Ascending aorta (tissue), 2 donors: ENCODE data around the gene DIP2C. TPM values are rescaled to one million over a fixed set of nuclear protein-coding genes. Genes with fewer than 3 reads are reported as not detected.
A peak's percentile ranks its signal among the peaks of the same experiment; 100 is the strongest.

Experiments used
- DNase-seq, 2 donors: peaks; one replicate each; pipeline ENCODE4 v3.0.0-alpha.2; 2019; ENCODE audit warnings: low spot score in 2 of 2
- H3K27ac ChIP-seq, 2 donors: fragments of 200-600 bp; sonication (generic); one replicate each; pipeline ENCODE4 v1.5.1; 2016 to 2017; ENCODE audit warnings: mild to moderate bottlenecking in 1 of 2
- H3K27me3 ChIP-seq: fragments of 200-600 bp; sonication (generic); one replicate; pipeline ENCODE4 v1.5.1; 2017
- H3K36me3 ChIP-seq, 2 donors: fragments of 200-600 bp; sonication (generic); one replicate each; pipeline ENCODE4 v1.5.1; 2016
- H3K4me1 ChIP-seq, 2 donors: fragments of 200-600 bp; sonication (generic); one replicate each; pipeline ENCODE4 v1.5.1; 2016 to 2017; ENCODE audit warnings: mild to moderate bottlenecking in 1 of 2
- H3K4me3 ChIP-seq, 2 donors: fragments of 200-600 bp; sonication (generic); one replicate each; pipeline ENCODE4 v1.5.1; 2016 to 2017; ENCODE audit warnings: mild to moderate bottlenecking in 1 of 2
- H3K9me3 ChIP-seq, 2 donors: fragments of 200-600 bp; sonication (generic); one replicate each; pipeline ENCODE4 v1.5.1; 2016
- intact Hi-C: fragments of 100-400 bp; cut with DNase I; formaldehyde crosslinking; loops from one replicate; pipeline ENCODE4 v1.15.1; 2023
- total RNA-seq: library from RNA; depleted of rRNA; stranded (reverse); fragments of >200 nt; gene quantifications from one replicate; pipeline ENCODE4 v1.1.0, GENCODE V29; 2016
- TF ChIP-seq, protein P1 (sequence below), 3 experiments: fragments of 200-600 bp in 2 of 3; fragments of 450-650 bp in 1 of 3; sonication (generic) in 2 of 3; IDR thresholded peaks; one replicate each; pipeline ENCODE4 v1.5.1; 2016 to 2019; ENCODE audit warnings: antibody characterized with exemption in 3 of 3, mild to moderate bottlenecking in 1 of 3, moderate library complexity in 1 of 3

The DIP2C gene
- total RNA-seq, 1 donor from 2014 or later, result 14.7 TPM

DNA sequence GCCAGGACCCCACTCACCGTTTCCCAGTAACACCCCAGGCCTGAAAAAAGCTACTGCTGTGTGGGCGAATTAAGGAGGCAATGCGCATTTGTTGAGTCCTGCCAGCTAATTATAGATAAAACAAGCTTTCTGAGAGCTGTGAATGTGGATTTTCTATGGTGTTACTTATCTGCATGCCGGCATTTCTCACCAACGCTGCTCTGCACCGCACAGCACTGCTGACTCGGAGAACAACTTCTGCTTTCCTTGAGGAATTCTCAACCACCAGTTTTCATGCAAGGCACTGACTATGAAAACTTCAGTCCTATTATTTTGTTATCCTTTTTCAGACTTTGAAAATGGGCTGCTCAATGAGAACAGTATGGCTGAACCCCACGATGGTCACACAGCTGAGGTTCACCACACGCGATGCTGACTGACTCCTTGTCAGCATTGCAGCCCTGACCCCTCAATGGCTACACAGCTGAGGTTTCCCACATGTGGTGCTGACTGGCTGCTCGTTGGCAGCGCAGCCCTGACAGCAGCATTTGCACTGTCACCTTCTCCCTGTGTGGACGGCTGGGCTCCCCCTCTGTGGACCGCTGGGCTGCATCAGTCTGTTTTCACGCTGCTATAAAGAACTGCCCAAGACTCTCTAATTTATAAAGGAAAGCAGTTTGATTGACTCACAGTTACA, 190.6 kb downstream of the DIP2C start:
- intact Hi-C loops, result no loop called here
- peak in 1 of 2 donors; percentile 41 for DNase-seq
- no peak overlapping the region for H3K4me3 ChIP-seq
- no peaks in the 10 kb centered on the region for H3K27me3 ChIP-seq
- H3K4me1 ChIP-seq, result peaks cover 0 to 8% of the 10 kb centered on the region in 2 donors
- no peaks in the 10 kb centered on the region for H3K36me3 ChIP-seq
- no peaks in the 10 kb centered on the region for H3K9me3 ChIP-seq
- TF ChIP-seq, protein P1, sequence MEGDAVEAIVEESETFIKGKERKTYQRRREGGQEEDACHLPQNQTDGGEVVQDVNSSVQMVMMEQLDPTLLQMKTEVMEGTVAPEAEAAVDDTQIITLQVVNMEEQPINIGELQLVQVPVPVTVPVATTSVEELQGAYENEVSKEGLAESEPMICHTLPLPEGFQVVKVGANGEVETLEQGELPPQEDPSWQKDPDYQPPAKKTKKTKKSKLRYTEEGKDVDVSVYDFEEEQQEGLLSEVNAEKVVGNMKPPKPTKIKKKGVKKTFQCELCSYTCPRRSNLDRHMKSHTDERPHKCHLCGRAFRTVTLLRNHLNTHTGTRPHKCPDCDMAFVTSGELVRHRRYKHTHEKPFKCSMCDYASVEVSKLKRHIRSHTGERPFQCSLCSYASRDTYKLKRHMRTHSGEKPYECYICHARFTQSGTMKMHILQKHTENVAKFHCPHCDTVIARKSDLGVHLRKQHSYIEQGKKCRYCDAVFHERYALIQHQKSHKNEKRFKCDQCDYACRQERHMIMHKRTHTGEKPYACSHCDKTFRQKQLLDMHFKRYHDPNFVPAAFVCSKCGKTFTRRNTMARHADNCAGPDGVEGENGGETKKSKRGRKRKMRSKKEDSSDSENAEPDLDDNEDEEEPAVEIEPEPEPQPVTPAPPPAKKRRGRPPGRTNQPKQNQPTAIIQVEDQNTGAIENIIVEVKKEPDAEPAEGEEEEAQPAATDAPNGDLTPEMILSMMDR (IDR thresholded peaks at IDR 0.05), result no peak
- H3K27ac ChIP-seq, result no peak overlapping the region

DNA sequence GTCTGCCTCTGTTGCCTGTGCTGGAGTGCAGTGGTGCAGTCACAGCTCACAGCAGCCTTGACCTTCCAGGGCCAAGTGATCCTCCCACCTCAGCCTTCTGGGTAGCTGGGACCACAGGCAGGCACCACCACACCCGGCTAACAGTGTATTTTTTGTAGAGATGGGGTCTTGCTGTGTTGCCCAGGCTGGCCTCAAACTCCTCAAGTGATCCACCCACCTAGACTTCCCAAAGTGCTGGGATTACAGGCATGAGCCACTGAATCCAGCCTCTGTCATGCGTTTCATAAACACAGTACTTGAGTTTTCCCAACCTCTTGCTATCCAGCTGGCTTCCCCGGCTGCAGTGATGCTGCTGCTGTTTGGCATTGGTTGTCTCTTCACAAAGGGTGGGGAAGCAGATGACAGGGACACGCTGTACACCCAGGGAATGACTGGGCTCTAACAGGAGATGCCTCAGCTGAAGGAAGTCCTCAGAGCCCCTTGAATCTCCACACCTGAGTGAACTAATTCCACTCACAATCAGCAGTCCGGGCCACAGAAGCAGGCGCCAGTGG, 191.5 kb downstream of the DIP2C start:
- DNase-seq, result peak in 1 of 2 donors; percentile 33
- no peak overlapping the region for H3K4me3 ChIP-seq
- no peaks in the 10 kb centered on the region for H3K36me3 ChIP-seq
- TF ChIP-seq, protein P1 (IDR thresholded peaks at IDR 0.05), result no peak
- no peaks in the 10 kb centered on the region for H3K27me3 ChIP-seq
- H3K9me3 ChIP-seq, result no peaks in the 10 kb centered on the region
- intact Hi-C loops, result no loop called here
- H3K27ac ChIP-seq, result no peak overlapping the region
- H3K4me1 ChIP-seq, result peaks cover 0 to 8% of the 10 kb centered on the region in 2 donors

DNA sequence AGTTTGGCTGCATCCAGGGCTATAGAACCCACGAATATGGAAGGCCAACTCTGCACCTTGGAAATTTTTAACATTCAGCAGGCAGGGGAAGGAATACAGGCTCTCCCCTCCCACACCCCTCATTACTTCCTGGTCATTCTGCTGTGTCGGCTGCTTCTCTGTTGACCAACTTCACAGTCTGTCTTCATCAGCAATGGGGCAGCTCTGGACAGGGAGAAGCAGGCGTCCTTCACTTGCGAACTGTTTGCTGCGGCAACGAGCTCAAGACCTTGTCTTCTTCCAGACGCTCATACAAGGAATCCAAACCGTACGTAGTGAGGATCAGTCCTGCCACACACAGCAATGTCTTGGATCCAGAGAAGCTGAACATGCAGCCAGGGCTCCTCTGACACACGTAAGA, 192.2 kb downstream of the DIP2C start:
- Histone ChIP-seq H3K27me3 (no peaks in the 10 kb centered on the region), H3K36me3 (no peaks in the 10 kb centered on the region), H3K9me3 (no peaks in the 10 kb centered on the region), H3K27ac (no peak overlapping the region), H3K4me3 (no peak overlapping the region), H3K4me1 (peaks cover 0 to 8% of the 10 kb centered on the region in 2 donors)
- DNase-seq, result peak in 1 of 2 donors; percentile 16
- TF ChIP-seq, protein P1 (IDR thresholded peaks at IDR 0.05), result no peak
- intact Hi-C loops, result no loop called here

DNA sequence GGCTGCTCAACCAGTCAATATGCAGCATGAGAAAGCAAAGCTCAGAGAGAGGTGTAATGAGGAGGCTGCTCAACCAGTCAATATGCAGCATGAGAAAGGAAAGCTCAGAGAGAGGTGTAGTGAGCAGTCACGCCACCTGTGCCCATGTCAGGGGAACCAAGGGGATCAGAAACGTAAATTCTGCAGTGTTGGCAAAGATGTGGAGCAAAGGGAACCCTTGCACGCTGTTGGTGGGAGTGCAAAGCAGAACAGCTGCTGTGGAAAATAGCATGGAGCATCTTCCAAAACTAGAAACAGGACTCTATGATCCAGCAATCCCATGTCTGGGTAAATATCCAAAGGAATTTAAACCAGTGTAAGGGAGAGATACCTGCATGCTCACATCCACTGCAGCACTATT, 194.9 kb downstream of the DIP2C start:
- no peak for DNase-seq
- intact Hi-C loops, result no loop called here
- Histone ChIP-seq H3K9me3 (no peaks in the 10 kb centered on the region), H3K27me3 (no peaks in the 10 kb centered on the region), H3K4me1 (peaks cover 0 to 5% of the 10 kb centered on the region in 2 donors), H3K4me3 (no peak overlapping the region), H3K27ac (no peak overlapping the region), H3K36me3 (no peaks in the 10 kb centered on the region)
- TF ChIP-seq, protein P1 (IDR thresholded peaks at IDR 0.05), result no peak

DNA sequence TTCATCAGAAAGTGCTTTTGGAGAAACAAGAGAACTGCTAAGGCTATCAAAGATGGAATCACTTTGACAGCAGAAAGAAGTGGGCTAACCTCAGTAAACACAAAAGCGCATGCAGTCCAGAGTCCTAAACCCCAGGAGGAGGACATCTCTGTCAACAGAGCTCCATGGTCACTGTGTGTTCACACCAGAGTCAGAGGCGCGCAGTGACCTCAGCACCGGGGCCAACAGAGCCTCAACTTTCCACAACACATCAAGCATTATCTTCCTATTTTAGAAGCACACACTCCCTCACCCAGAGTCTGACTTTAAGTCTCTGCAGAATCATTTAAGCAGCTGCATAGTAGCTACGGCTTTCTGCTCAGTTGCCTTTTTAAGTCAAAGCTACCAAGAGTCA, 195.3 kb downstream of the DIP2C start:
- Histone ChIP-seq H3K4me1 (peaks cover 0 to 5% of the 10 kb centered on the region in 2 donors), H3K4me3 (no peak overlapping the region), H3K27me3 (no peaks in the 10 kb centered on the region), H3K36me3 (no peaks in the 10 kb centered on the region), H3K9me3 (no peaks in the 10 kb centered on the region), H3K27ac (no peak overlapping the region)
- DNase-seq, result peak in 1 of 2 donors; percentile 18
- TF ChIP-seq, protein P1 (IDR thresholded peaks at IDR 0.05), result no peak
- intact Hi-C loops, result no loop called here
